Activated effector memory CD4-positive, alpha-beta T cell treated with Interleukin-2 at 50 U/mL for 16 hours (primary cell): ENCODE results near the gene PRSS57.
"Not testable (repeated sequence)": the region's sequence is repeated elsewhere in the genome, so short reads cannot be mapped to it uniquely, and the experiment has no call there.

Experiments
- DNase-seq: peaks from one replicate; pipeline ENCODE4 v3.0.0-alpha.2; 2020

The PRSS57 gene

DNA sequence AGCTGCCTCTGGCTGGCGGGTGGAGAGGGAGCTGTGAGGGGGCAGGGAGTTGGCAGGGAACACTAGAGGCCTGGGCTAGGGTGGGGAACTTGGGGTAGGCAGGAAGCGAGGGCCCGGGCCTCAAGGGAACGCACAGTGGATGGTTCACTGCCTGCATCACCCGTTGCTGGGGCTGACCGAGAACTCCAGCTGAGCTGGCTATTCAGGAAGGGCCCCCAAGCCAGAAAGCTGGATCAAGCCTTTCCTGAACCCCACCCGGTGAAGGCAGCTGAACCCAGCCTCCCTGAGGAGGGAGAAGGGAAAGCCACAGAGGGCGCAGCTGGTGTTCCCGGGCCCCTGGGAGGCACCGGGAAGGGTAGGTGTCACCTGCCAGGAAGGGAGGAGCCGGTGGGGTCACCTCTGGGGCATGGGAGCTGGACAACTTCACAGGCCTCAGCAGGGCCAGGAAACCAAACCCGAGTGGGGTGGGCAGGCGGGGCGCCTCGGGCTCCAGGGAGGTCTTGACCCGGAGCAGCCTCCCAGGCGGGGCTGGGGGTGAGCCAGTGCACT, 27.4 kb upstream of the PRSS57 start:
- no peak for DNase-seq

DNA sequence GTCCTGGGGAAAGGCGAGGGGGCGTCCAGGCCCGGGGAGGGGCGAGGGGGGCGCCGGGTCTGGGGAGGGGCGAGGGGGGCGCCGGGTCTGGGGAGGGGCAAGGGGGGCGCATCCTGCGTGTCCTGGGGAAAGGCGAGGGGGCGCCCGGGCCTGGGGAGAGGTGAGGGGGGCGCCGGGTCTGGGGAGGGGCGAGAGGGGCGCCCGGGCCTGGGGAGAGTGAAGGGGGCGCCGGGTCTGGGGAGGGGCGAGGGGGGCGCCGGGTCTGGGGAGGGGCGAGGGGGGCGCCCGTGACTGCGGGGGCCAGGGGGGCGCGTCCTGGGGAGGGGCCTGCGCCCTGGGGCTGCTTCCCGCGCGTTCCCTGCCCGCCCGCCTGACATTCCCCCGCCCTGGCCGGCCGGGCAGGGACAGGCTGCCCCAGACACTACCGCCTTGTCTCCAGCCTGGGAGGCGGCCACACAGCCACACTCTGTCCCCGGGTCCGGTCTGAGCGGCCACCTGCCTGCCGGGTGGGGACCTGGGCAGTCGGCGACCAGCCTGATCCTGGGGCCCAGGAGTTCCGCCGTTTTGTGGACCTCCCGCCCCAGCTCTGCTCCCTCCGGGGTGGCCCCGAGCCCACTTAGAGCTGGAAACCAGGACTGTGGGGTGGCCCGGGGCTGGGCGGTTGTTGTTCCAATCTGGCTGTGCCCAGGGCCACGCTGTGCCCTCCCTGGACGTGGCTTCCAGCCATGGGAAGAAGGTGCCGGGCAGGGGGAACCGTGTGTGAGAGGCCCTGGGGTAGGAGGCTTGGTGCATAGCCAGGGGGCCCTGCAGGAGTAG, 25.3 kb upstream of the PRSS57 start:
- no peak for DNase-seq

DNA sequence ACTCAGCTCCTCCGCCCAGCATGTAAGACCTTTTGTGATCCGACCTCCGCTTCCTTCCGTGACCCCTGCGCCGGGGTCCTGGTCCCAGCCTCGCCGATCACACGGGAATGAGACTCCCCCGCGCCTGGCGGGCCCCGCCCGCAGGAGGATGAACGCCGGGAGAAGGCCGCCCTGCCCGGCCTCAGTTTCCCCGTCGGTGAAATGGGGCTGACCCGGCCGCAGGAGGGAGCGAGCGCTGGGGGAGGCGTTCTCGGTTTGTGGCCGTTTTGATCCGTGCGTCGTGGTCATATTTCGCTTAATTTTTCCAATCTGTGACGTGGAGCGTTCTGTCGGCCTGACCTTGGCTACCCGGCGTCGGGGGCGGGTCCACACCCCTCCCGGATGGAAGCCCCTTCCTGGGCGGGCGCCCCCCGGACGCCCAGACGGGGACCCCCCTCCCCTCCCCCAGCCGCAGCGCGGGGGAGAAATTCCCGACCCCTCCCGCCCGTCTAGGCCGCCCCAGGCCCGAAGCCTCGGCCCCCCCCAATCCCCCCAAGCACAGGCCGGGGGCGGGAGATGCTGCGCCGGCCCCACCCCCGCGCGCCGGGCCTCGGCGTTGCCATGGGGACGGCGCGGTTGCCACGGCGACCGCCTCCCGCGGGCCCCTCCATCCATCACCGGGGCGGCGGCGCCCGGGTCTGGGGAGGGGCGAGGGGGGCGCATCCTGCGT, 24.5 kb upstream of the PRSS57 start:
- DNase-seq, result no peak

DNA sequence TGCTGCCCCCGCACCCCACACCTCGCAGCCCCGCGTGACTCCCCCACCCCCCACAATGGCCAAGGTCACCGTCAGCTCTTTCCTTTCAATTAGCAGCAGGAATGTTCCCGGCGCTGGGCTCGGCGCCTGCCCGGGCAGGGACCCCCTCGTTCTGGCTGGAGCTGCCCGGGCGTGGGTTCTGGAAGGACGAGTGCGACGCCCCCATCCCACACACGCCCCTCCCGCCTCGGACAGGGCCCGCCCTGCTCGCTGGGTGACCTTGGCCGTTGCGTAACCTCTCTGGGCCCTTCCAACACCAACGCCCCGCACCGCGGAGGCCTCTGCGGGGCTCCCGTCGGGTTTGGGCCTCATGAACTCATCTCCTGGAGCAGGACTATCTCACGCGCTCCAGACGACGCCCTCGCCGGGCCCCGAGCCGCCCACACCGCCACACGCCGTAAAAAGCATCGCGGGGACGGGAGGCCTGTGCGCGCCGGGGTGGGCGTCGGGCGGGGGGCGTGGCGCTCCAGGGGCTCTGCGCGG, 23.8 kb upstream of the PRSS57 start:
- DNase-seq, result no peak

DNA sequence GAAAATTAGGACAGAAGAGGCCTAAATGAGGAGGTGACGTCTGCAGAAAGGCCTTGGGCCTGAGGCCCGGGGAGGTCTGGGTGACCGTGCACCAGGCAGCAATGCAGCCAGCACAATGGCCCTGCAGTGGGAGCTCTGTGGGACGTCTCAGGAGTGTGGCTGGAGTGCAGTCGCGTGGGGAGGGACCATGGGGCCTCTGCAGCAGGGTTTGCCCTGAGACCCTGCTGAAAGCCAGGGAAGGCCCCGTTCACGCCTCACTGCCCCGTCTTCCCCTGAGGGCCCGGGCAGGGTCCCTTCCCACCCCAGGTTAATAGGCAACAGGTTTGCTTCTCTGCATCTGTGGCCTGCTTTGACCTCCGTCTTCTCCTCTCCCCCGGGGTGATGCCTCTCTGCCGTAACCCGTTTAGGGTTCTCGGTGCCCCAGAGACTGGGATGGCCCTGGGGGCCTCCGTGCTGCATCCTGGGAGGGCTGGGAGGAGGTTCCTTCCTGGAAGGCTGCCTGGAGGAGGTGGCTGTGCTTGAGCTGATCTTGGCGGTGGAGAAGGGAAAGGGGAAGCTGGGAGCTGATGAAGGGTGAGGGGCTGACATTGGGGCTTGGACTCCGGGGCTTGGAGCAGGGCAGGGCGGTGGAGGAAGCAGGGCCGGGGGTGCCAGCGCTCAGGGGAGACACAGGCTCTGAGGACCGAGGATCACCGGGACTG, 23.1 kb upstream of the PRSS57 start:
- DNase-seq, result no peak

DNA sequence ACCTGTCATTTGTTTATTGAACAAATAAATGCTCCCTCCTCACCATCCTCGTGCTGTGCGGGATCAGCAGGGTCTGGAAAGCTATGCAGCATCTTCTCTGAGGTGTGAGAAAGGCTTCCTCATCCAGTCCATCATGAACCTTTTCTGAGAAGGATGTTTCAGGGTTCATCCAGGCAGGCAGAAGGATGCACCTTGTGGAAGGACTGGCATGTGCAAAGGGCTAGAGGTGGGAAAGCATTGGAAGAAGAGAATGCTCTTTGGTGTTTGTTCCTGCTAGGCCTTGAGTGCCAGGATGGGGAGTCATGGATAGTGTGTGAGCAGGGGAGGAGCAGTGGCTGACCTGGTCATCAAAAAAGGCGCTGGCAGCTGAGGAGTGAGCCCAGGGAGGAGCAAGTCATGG, 20.1 kb upstream of the PRSS57 start:
- DNase-seq, result no peak

DNA sequence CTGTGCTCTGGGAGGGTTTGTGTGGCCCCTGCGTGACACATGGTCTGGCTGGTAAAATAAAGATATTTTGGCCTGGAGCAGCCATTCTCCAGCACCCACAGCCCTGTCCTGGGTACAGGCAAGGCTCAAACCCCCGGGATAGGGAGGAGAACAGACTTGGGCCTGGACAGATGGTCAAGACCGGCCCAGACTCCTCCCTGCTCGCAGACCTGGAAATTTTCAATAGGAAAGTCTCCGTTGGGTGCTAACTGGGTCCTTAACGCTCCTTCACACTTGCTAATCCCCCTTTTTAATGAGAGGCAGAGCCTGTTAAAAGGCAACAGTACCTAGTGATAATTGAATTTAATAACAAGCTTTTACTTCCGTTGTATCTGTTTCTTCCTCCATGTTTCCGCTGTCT, 16.0 kb upstream of the PRSS57 start:
- no peak for DNase-seq

DNA sequence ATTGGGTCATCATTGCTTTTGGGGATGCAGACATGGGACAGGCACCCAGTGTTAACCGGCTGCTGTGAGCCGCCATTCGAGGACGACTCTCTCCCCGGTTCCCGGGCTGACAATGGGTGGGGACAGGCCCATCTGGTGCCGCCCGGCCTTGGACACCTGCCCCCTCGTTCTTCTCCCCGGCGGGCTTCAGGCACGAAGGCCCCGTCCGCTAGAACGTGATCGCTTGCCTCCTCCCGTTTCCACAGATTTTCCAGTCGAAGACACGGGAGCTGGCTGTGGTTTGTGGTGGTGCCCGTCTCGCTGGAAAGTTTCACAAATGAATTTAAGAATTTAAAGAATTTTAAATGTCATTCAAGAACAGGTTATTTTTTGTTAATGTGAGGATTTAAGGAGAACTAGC, 15.5 kb upstream of the PRSS57 start:
- DNase-seq, result no peak

DNA sequence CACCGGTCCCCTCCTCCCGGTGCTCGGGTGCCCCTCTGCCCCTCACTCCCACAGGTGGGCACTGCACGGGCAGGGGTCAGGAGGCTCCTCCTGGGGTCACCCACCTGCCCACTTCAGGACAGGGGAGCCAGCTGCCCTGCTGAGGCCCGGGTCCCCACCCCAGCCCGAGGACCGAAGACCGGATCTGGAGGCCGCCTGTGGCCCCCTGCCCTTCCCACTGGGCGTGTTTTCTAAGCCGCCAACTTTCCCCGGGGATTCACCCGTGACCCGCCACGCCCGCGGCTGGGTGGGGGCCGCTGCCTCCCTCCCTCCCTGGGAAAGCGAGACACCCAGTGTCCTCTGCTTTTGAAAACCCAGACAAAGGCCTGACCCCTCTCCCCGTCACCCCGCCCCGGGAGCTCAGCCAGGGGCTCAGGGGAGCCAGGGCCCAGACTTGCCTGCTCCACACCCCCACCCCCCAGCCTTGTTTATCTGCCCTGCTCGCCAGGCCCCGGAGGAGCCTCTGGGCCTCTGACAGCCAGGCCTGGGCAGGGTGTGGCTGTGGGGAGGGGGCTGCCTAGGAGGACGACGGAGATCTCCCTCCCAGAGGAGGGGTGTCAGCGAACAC, 14.8 kb upstream of the PRSS57 start:
- DNase-seq, result no peak

DNA sequence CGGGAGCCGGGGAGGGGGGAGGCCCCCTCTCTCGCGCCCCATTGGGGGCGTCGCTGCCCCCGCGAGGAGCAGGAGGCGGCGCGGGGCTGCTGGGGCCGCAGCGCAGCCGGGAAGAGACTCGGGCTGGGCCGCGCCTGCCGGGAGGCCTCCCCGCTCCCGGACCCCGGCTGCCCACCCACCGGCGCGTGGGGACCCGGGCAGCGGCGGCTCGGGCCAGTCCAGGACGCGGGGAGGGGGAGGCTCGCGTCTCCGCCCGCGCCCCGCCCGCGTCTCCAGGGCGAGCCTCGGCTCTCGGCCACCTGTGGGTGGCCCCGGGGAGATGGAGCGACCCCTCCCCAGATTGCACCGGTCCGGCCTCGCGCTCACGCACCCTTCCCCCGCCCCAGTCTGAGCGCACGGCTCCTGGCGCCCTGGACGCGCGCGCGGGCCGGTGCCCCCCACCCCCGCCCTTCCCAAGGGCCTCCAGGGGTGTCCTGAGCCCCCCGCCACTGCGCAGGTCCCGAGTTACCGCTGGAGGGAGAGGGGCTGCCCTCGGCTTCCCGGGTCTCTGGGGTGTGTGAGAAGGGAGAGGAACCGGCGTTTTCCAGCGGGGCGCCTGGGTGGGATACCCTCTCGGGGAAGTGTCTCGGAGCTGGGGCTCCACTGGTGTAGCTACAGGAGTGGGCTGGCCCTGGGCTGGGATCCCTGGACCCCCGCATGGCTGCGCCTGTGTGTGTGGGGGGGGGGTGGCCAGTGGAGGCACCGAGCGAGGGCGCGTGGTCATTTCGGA, 14.1 kb upstream of the PRSS57 start:
- no peak for DNase-seq

DNA sequence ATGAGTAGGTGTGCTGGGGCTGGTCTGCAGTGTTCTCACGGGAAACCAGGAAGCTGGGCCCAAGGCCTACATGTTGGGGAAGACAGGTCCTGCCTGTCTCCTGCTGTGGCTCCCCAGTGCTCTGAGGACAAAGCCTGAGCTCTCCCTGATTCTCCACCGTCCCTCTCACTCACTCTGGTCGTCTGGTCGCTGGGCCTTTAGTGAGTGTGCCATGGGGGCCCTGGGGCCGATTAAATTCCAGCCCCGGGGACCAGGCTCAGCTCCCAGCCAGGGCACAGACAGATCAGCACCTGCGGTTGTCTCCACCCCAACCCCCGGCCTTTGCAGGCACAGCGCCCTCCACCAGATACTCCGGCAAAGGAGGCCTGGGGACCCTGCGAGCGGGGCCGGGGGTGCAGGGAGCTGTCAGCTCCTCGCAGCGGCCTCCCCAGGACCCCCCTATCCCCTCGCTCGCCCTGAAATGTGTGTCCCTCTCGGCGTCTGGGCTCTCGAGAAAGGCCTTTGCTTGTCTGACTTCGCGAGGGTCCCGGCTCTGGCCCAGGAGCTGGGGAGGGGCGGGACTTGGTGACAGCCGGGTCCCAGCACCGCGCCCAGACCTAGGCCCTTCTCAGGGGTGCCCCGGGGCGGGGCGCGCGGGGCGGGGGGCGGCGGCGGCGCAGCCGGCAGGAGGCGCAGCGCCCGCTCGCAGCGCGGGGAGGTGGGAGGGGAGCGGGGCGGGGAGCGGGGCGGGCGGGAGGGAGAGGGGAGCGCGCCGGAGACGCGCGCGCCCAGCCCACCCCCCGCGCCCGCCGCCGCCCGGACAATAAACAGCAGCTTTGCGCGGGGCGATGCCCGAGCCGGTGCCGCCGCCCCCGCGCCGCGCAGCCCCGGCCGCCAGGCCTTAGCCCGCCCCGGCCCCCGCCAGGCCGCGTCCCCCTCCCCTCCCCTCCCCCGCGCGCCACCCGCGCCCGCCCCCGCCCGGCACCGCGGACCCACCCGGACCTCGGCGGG, 13.2 kb upstream of the PRSS57 start, which contains the start of gene PALM:
Gene PALM (plus strand): TSS at position 782 of the 990 bp plus-strand sequence. CDS start 212 bp downstream, outside the sequence.
- no peak for DNase-seq

DNA sequence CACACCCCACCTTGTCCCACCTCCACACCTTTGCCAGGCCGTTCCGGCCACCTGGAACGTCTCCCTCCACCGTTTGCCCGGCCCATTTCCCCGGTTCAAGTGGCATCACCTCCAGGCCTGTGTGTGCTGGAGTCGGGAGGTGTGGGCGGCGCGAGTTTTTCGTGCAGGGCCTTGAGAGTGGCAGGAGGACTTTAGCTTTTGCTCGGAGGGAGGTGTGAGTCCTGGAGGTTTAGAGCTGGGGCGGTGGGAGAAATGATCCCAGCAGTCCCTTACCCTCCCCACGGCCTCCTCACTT, 9.1 kb upstream of the PRSS57 start:
- DNase-seq, result no peak

DNA sequence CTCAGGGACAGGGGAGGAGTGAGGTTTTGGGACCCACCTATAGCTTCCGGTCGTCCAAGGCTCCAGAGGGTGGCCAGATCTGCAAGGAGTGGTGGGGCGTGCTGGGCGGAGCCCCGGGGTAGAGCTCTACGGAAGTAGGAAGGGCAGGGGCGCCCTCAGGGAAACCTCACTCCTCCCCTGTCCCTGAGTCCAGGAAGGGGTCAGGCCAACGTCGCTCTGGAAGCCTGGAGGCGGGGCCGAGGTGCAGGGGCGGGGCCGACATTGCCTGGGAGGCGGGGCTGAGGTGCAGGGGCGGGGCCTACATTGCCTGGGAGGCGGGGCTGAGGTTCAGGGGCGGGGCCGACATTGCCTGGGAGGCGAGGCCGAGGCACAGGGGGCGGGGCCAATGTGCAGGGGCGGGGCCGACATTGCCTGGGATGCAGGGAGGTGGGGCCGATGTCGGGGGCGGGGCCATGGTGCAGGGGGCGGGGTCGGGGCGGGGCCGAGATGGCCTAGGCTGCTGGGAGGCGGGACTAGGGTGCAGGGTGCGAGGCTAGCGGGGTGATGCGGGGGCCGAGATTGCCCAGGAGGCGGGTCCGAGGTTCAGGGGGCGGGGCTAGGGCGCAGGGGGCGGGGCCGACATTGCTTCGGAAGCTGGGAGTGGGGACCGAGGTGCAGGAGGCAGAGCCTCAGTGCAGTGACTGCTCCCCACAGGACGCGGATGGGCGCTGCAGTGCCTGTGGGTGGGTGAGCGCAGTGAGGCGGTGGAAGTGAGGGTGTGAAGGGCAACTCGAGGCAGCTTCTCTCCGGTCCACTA, 8.6 kb upstream of the PRSS57 start:
- DNase-seq, result peak; percentile 33

DNA sequence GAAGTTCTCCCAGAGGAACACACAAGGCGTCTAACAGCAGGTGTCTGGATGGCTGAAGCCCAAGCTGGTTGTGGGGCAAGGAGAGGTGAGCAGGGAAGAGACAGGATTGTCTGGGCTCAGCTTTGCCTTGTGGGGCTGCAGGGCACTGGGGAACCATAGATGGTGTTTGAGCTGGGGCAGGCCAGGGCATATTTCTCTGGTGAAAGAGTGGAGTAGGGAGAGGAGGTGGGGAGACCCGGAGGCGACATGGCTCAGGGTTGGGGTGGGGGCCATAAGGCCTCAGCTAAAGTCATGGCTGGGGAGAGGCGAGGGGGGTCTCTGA, 8.0 kb upstream of the PRSS57 start:
- DNase-seq, result no peak

DNA sequence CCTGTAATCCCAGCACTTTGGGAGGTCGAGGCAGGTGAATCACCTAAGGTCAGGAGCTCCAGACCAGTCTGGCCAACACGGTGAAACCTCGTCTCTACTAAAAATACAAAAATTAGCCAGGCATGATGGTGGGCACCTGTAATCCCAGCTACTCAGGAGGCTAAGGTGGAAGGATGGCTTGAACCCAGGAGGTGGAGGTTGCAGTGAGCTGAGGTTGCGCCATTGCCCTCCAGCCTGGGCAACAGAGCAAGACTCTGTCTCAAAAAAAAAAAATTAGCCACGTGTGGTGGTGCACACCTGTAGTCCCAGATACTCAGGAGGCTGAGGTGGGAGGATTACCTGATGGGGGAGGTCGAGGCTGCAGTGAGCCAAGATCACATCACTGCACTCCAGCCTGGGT, 7.6 kb upstream of the PRSS57 start:
- DNase-seq, result not testable (repeated sequence)

DNA sequence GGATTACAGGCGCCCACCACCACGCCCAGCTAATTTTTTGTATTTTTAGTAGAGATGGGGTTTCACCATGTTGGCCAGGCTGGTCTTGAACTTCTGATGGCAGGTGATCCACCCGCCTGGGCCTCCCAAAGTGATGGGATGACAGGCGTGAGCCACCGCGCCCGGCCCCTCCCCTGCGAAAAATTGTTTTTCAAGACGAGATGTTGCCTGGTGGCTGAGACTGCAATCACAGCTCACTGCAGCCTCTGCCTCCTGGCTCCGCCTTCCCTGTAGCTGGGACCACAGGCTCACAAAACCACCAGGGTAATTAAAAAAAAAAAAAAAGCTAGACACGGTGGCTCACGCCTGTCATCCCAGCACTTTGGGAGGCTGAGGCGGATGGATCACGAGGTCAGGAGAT, 4.6 kb upstream of the PRSS57 start:
- not testable (repeated sequence) for DNase-seq

DNA sequence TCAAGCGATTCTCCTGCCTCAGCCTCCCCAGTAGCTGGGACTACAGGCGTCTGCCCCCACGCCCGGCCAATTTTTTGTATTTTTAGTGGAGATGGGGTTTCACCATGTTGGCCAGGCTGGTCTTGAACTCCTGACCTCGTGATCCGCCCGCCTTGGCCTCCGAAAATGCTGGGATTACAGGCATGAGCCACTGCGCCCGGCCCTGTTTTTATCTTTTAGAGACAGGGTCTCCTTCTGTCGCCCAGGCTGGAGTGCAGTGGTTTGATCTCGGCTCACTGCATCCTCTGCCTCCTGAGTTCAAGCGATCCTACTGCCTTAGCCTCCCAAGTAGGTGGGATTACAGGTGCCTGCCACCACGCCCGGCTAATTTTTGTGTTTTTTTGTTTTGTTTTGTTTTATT, 3.3 kb upstream of the PRSS57 start:
- not testable (repeated sequence) for DNase-seq

DNA sequence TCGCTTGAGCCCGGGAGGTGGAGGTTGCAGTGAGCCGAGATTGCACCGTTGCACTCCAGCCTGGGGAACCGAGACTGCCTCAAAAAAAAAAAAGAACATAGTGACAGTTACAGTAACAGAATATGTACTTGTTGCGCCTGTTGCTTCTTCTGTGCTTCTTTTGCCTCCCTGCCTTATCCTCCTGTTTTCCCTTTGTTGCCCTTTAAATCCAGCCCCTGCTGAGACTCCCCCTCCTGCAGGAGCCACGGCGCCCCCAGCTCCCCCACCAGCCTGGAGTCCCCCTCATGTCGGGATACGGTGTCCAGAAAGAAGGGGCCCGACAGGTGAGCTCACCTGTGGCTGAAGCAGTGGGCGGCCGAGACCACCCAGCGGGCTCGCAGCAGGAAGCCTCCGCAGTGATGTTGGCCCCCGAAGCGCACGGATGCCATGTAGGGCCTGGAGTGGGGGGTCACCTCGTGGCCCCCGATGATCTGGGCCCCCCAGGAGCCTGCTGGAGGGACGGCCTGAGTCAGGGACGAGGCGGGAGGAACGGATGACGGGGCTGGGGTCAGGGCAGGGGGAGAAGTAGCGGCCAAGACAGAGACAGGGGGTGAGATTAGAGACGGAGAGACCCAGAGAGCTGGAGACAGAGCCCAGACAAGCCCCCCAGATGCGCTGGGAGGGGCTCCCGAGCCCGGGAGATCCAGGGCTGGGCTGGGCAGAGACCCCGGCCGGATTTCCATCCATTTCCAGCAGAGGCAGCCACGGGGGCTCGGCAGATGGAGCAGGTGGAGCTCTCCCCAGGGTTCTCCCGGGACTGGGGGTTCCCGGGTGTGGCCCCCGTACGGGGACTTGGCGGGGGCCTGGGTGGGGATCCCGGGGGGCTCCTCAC, 536 bp downstream of the PRSS57 start:
- no peak for DNase-seq

DNA sequence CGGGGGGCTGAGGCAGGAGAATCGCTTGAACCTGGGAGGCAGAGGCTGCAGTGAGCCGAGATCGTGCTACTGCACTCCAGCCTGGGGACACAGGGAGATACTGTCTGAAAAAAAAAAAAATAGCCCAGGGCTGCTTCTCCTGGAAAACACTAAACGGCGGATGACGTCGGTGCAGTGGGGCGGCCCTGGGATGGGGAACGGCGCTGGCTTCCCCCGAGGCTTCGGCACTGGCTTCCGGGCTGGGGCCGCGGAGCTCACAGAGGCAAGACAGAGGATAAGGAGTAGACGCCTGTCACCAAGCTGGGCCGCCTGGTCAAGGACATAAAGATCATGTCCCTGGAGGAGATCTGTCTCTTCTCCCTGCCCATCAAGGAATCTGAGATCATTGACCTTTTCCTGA, 5.0 kb downstream of the PRSS57 start:
- no peak for DNase-seq
